ES-I3 (cell line): ENCODE results near the gene KCTD1.

ENCODE experiments used
- H3K36me3 ChIP-seq: 2 replicates; pipeline ENCODE4 v1.6.1; 2013; ENCODE audit warnings: mild to moderate bottlenecking, low read length, control low read depth, moderate library complexity; ENCODE audit not compliant: insufficient read depth
- H3K4me1 ChIP-seq: 2 replicates; pipeline ENCODE4 v1.6.1; 2013; ENCODE audit warnings: mild to moderate bottlenecking, control low read depth, low read length; ENCODE audit not compliant: insufficient read depth
- H3K9ac ChIP-seq: 2 replicates; pipeline ENCODE4 v1.6.1; 2013; ENCODE audit warnings: low read depth, mild to moderate bottlenecking, low read length, moderate library complexity
- H3K9me3 ChIP-seq: 2 replicates; pipeline ENCODE4 v1.6.1; 2013; ENCODE audit warnings: mild to moderate bottlenecking, low read length, moderate library complexity; ENCODE audit not compliant: control insufficient read depth, insufficient read depth

KCTD1 gene

DNA sequence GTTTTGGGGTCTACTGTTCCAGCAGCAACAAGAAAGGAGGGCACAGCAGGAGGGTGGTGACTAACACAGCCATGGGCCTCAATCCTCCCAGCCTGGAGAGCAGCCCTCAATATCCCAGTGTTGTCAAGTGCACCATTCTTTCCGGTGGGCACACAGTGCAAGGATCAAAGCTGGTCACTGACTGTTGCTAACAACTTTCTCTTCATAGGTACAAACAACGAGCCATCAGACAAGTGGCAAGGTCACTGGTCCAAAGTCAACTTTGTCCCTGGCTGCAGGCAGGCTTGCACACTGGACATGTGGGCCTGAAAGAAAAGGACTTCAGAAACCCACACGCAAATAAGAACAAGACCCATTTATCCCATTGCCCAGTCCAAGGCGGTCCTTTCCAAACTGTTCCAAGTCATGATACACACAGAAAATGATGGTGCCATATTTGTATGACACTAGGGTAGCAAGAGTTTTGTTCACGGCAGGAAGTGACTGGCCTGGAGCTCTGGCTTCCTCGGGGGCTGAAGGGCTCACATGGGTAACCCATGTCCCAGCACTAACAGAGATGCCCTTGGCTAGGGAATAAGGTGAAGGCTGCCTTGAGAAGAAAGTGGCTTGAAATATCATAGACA lies 57.0 kb downstream of the KCTD1 start:
- no peak overlapping the region for H3K9ac ChIP-seq
- no peaks in the 10 kb centered on the region; the same call in 1 of the 2 replicates for H3K36me3 ChIP-seq

DNA sequence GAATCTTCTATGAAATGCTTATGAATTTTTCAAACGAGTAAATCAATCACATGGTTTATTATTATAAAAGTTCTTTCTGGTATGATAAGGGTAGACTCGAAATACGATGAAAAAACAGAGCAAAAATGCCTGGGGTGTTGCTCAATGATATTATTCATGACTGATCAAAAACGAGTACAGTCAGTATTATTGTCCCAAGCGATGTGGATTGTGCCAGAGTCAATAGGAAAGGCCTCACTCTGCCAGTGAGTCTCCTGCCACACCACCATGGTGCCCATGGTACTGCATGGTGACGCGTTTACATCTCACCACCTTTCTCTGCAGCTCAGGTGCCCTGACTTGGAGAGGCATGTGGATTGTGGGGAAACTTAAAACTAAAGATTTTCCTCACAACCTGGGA lies 58.5 kb downstream of the KCTD1 start:
- Histone ChIP-seq H3K36me3 (no peaks in the 10 kb centered on the region; the same call in 1 of the 2 replicates), H3K9me3 (no peaks in the 10 kb centered on the region), H3K4me1 (peaks cover 5% of the 10 kb centered on the region; the same call in 1 of the 2 replicates), H3K9ac (no peak overlapping the region)

More for the DNA sequence above, 57.0 kb downstream of the KCTD1 start:
- no peaks in the 10 kb centered on the region for H3K9me3 ChIP-seq
- peaks cover 5% of the 10 kb centered on the region; the same call in 1 of the 2 replicates for H3K4me1 ChIP-seq

DNA sequence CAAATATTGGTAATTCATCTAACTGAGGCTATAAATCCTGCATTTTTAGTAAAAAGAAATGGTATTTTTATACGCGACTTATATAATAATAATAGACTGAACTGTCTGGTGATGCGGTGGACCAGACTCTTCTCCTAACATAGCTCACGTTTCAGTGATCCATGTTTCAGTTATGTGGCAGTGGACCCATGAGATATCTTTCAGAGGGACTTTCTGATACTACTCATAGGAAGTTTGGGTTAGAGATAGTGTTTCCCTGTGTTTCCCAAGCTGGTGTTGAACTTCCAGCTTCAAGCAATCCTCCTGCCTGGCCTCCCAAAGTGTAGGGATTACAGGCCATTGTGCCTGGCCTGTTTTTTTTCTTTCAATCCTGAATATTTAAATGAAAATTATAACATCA lies 59.2 kb downstream of the KCTD1 start:
- H3K9me3 ChIP-seq, result no peaks in the 10 kb centered on the region
- no peaks in the 10 kb centered on the region; the same call in 1 of the 2 replicates for H3K36me3 ChIP-seq
- 0 out of 2 replicates have a peak, but pooled peaks cover under 1% of the 10 kb centered on the region for H3K4me1 ChIP-seq
- H3K9ac ChIP-seq, result no peak overlapping the region

DNA sequence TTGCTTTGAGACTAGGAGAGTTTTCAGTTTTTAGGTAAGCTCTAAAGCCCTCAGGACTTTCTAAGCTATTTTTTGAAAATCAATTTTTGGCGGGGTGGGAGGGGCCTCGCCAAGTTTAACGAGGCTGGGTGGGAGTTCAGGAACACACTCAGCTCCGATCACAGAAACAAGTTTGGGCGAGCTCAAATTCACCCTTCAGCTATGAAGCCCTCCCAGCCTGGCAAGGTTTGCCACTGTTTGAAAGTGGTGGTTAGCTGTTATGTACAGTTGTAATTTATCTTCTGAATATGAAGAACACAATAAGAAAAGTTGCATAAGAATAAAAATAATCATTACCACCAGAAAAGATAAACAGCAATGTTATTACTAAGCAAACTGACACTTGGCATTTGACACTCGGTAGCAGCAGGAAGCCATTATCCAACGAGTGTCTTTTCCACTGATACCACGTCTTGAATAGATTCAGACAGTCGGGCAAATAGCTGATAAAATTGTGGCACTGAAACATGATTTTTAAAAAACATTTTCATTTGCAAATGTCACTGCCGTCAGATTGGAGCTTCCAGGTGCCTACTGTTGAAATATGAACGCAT lies 59.8 kb downstream of the KCTD1 start:
- Histone ChIP-seq H3K9me3 (no peaks in the 10 kb centered on the region), H3K36me3 (no peaks in the 10 kb centered on the region; the same call in 1 of the 2 replicates), H3K4me1 (no peaks in the 10 kb centered on the region), H3K9ac (no peak overlapping the region)

DNA sequence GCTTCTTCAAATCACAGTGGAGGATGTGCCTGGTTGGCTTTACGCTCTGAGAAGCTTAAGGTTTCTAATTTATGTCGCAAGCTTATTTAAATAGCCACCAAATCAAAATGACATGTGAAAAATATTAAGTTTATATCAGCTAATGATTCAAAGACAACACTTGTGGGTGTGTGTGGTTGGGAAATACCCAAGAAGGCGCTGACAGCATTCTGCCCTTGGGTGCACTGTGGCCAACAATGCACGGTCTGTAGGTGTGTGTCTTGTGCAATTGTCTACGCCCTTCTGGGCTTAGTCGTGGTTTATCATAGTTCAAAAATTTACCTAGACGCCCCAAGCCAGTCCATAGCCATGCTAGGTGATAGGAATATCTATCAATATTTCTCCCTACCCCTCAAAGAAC lies 60.9 kb downstream of the KCTD1 start:
- no peaks in the 10 kb centered on the region for H3K4me1 ChIP-seq
- no peak overlapping the region for H3K9ac ChIP-seq
- no peaks in the 10 kb centered on the region for H3K9me3 ChIP-seq
- H3K36me3 ChIP-seq, result no peaks in the 10 kb centered on the region; the same call in 1 of the 2 replicates

DNA sequence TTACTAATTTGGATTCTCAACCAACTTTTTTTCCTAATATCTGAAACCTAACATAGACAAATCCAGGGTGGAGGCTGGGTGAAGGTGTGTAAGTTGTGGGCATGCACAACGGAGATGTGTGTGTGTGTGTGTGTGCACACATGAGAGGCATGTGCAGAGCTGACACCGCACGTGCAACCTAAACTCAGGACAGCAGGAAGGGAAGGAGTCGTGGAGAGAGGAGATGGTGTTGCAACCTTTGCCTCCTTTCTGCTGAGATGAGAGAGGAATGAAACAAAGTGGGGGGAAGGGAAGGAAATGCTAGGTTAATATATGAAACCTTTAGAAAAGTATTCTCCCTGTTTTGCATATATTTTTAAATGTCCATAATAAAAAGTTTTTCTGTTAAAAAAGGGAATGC lies 64.7 kb downstream of the KCTD1 start:
- no peaks in the 10 kb centered on the region for H3K9me3 ChIP-seq
- H3K36me3 ChIP-seq, result no peaks in the 10 kb centered on the region
- peaks cover 22% of the 10 kb centered on the region for H3K4me1 ChIP-seq
- no peak overlapping the region for H3K9ac ChIP-seq

DNA sequence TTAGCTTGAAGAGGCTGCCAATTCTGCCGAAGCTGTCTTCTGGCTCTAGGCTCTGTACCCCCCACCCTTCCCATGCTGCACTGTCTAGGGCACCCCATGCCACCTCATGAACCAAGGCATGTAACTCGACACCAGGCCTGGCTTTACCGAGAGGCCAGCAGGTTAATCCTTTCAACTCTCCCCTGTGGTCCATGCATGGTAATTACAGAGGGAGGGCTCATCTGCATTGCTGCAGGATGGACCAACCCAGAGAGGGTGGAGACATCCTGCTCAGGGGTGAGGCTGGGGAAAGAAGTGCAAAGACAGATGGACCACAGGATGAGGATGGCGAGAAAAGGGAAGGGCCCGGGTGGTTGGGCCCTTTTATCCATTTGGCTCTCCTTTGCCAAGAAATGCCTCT lies 65.8 kb downstream of the KCTD1 start:
- Histone ChIP-seq H3K4me1 (peaks cover 32% of the 10 kb centered on the region), H3K36me3 (no peaks in the 10 kb centered on the region), H3K9me3 (no peaks in the 10 kb centered on the region), H3K9ac (no peak overlapping the region)

DNA sequence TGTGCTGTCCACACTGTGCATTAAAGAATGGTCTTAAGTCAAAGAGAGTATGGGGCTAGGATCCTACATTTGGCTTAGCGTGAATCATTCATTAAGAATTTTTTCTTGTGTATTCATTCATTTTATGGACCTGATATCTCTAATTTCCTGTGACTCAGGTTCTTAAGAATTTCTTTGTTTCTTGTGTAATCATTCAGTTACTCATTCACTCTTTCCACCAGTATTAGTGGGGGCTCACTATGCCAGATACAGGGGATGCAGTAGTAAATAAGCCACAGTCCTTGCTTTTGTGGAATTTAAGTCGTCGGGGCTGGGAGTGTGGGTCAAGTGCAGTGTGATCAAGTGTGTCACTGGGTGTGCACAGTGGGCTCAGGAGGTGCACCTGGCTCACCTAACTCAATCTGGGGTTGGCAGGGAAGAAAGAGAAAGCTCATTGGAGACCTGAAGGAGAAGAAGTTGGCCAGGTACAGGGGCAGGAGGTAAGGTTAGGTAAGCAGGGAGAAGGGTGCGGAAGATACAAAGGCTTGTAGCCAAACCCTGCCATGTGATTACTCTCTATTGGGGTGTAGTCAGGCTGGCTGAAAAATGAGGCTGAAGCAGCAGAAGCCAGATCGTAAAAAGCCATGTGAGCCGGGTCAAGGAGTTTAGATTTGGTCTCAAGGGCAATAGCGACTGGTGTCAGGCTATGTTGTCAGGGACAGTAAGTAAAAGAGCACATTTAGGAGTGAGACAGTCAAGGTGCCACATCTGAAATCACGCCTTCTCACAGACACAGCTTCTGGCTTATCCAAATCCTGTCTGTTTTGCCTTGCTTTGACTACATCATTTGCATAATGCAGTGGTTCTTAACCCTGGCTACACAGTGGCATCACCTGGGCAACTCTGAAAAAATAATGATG lies 67.2 kb downstream of the KCTD1 start:
- Histone ChIP-seq H3K9me3 (no peaks in the 10 kb centered on the region), H3K4me1 (peaks cover 36% of the 10 kb centered on the region), H3K36me3 (no peaks in the 10 kb centered on the region), H3K9ac (no peak overlapping the region)

DNA sequence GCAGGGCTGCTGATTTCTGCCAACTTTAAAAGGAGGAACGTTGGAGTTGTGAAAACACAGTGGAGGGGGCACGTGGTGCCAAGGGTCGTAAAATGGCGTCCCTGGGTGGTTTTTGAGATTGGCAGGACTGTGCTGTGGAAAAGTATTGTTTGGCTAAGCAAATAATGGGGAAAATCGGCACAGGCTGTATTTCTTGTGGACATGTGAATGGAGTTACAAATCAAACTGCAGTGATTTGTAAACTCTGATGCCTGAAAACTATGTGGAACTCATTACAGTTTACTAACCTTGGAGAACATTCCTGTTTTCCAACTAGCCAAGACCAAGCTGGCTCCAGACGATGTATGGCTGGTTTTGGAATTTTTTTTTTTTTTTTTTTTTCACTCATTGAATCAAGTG lies 68.7 kb downstream of the KCTD1 start:
- Histone ChIP-seq H3K36me3 (no peaks in the 10 kb centered on the region), H3K4me1 (peaks cover 36% of the 10 kb centered on the region), H3K9ac (peak overlapping the region; percentile 33; the same call in 1 of the 2 replicates), H3K9me3 (no peaks in the 10 kb centered on the region)

DNA sequence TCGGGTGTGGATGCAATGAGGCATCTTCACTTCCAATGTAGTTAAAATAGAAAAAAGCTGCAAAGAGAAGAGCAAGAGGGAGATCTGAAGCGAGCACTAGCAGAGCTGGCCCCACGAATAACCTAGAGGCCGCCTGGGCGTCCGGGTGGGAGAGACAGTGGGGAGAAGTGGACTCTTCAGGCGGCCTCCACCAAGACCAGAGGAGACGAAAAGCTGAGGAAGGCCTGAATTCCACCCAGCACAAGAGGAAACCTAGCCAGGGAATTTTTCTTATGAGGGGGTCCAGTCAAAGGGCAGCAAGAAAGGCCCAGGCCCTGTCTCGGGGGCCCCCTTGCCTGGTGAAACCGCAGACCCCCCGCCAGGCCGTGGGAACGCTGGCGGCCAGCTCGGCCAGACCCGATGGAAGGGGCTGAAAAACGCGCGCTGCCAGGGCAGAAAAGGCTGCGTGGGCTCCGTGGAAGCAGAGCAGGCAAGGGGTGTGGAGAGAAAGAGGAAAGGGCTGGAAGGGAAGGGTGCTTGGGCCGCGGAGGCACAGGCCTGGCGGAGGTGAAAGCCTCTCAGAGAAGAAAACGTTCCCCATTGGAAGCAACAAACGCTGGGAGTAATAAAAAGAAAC lies 69.2 kb downstream of the KCTD1 start:
- peaks cover 36% of the 10 kb centered on the region for H3K4me1 ChIP-seq
- H3K9ac ChIP-seq, result peak overlapping the region; percentile 33; the same call in 1 of the 2 replicates
- H3K9me3 ChIP-seq, result no peaks in the 10 kb centered on the region
- H3K36me3 ChIP-seq, result no peaks in the 10 kb centered on the region

DNA sequence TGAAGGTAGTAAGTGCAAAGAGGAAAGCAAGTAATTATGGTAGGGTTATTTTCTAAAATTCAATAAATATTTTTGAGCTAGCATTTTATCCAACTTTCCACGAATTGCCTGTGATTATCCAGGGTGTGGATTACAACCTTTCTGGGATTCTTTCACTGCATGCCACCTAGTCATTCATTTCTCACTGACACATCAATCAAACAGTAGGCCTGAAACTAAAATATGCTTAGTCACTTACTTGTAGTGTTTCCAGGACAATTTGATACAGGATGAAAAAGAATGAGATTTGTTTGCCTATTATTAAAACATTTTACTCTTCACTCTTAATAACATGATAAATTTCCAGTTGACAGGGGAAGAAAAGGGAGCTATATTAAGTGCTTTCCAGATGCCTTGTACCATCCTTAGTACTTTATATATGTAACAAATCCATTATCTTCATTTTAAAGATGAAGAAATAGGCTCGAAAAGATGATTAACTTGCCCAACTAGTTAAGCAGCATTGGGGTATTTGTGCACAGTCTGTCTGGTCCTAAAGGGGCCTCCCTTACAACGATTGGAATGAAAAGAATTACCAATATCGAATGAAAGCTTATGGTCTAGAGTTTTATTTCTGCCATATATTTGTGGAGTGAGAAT lies 70.4 kb downstream of the KCTD1 start:
- H3K9me3 ChIP-seq, result no peaks in the 10 kb centered on the region
- no peak overlapping the region for H3K9ac ChIP-seq
- peaks cover 36% of the 10 kb centered on the region for H3K4me1 ChIP-seq
- no peaks in the 10 kb centered on the region for H3K36me3 ChIP-seq

DNA sequence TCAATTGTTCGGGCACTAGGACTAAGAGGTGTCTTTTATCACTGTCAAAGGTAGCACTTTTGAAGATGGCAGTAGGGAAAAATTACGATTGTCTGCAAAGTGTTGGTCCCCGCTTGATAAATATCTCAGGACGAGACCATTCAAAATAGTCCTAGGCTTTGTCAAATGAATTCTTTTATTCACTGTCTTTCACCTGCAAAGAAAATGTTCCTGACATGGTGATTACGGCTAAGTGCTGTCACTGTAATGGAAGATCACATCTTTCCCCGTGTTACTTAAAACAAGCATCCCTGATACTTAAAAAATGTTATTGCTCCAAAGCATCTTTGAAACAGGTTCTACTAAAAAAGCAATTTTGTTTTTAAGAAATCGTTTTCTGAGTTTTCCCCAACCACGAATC lies 71.7 kb downstream of the KCTD1 start:
- Histone ChIP-seq H3K4me1 (peaks cover 32% of the 10 kb centered on the region), H3K9ac (no peak overlapping the region), H3K36me3 (no peaks in the 10 kb centered on the region), H3K9me3 (no peaks in the 10 kb centered on the region)

DNA sequence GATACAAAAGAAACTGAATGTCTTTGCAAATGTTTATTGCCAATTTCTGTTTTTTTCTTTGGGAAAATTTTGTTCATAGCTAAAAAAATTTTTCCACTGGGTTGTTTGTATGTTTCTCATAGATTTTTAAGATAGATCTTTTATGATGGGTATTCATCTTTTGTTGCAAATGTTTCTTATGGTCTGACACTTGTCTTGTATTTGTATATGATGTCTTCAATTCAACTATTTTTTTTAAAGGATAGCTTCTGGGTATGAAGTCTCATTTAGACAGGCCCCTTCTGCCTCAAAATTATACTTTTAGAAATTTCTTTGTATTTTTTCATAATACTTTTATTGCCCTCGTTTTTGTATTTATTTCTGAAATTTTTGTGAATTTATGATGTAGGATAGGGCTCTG lies 73.8 kb downstream of the KCTD1 start:
- H3K4me1 ChIP-seq, result peaks cover 38% of the 10 kb centered on the region
- H3K9ac ChIP-seq, result no peak overlapping the region
- no peaks in the 10 kb centered on the region for H3K36me3 ChIP-seq
- H3K9me3 ChIP-seq, result no peaks in the 10 kb centered on the region

DNA sequence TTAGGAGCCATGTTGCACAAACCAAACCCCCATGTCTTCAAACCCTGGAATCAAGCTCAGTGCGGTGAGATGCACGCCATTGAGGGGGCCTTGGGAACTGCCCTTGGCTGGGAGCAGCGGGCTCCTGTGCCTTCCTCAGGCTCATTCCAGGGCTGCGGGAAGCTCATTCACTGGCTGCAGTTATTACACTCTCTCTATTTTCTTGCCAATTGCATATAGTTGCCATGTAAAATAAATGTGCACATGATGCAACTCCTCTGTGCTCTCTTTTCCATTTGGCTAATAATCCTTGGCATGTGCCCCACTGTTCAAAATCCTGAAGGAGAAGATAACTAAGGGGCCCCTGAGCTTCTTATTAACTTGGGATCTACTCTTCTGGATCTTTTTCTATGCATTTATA lies 74.7 kb downstream of the KCTD1 start:
- no peaks in the 10 kb centered on the region for H3K36me3 ChIP-seq
- H3K9ac ChIP-seq, result no peak overlapping the region
- peaks cover 36% of the 10 kb centered on the region for H3K4me1 ChIP-seq
- no peaks in the 10 kb centered on the region for H3K9me3 ChIP-seq
